ENCODE data around the gene PPP2R2D.

PPP2R2D gene

DNA sequence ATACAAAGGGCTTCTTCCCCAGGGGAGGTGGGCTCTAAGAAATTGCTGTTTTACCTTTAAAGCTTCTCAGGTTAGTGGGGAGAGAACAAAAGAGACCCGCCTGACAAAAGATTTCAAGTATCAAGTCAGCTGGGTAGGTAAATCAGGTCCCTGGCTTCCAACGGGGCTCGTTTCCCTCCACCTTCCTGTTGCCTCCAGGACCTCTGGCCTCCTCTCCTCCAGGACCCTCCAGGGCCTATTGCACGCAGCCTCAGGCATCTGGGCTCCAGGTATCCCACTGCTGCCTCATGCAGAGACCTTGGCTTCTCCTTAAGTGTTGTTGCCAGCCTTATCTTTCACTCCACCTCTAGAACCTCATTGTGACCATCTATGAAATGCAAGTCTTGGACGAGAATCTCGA, 78.0 kb downstream of the PPP2R2D start:
- H3K4me3 ChIP-seq (ENCODE audit: low read depth, low read length): no peak overlapping the region
- peaks cover 10% of the 10 kb centered on the region for H3K36me3 ChIP-seq
- H3K27ac ChIP-seq: no peak overlapping the region
- TF ChIP-seq, protein P1, sequence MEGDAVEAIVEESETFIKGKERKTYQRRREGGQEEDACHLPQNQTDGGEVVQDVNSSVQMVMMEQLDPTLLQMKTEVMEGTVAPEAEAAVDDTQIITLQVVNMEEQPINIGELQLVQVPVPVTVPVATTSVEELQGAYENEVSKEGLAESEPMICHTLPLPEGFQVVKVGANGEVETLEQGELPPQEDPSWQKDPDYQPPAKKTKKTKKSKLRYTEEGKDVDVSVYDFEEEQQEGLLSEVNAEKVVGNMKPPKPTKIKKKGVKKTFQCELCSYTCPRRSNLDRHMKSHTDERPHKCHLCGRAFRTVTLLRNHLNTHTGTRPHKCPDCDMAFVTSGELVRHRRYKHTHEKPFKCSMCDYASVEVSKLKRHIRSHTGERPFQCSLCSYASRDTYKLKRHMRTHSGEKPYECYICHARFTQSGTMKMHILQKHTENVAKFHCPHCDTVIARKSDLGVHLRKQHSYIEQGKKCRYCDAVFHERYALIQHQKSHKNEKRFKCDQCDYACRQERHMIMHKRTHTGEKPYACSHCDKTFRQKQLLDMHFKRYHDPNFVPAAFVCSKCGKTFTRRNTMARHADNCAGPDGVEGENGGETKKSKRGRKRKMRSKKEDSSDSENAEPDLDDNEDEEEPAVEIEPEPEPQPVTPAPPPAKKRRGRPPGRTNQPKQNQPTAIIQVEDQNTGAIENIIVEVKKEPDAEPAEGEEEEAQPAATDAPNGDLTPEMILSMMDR (IDR thresholded peaks at IDR 0.05; ENCODE audit: low read depth, low read length): no peak
- no peak for DNase-seq
- no peaks in the 10 kb centered on the region for H3K27me3 ChIP-seq (ENCODE audit: insufficient read depth, low read depth, severe bottlenecking)
- H3K9me3 ChIP-seq (ENCODE audit: severe bottlenecking): no peaks in the 10 kb centered on the region

DNA sequence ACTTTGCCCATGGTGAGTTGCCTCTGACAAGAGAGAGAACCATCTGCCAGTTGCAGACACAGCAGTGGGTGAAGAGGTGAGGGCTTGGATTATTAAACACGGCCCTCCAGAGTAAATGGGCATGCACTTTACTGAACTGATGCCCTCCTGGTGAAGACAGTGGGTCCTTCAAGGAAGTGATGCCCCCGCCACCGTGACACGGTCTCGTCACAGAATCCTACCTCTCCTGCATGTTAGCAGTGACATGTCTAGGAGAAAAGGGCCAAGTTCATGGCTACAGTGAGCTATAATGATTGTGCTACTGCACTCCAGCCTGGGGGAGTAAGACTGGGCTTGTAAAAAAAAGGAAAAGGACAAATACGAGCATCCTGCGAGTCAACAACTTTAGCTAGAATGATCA, 78.5 kb downstream of the PPP2R2D start:
- Histone ChIP-seq H3K27ac (no peak overlapping the region), H3K4me3 (ENCODE audit: low read depth, low read length) (no peak overlapping the region), H3K36me3 (peaks cover 10% of the 10 kb centered on the region), H3K27me3 (ENCODE audit: insufficient read depth, low read depth, severe bottlenecking) (no peaks in the 10 kb centered on the region), H3K9me3 (ENCODE audit: severe bottlenecking) (no peaks in the 10 kb centered on the region)
- TF ChIP-seq, protein P1 (IDR thresholded peaks at IDR 0.05; ENCODE audit: low read depth, low read length): no peak
- DNase-seq: no peak

DNA sequence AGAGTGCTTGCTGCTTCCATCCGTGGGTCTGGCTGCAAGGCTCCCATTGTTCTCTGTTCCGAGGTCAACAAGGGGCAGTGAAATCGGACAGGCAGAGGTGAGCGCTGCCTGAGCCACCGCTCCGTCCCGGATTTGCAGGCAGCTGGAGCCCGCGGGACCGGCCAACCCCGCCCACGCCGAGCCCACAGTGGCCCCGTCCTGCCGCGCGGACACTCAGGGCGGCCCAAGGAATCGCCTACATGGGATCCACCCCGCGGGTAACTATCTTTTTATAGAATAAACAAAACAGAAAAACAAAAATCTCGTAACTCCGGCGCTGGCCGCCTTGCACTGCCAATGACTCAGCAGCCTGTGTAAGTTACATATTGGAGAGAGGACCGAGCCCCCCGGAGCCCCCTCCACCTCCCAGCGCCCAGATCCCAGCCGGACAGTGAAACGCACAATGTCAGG, 79.0 kb downstream of the PPP2R2D start:
- TF ChIP-seq, protein P1 (IDR thresholded peaks at IDR 0.05; ENCODE audit: low read depth, low read length): no peak
- Histone ChIP-seq H3K27ac (no peak overlapping the region), H3K9me3 (ENCODE audit: severe bottlenecking) (no peaks in the 10 kb centered on the region), H3K4me3 (ENCODE audit: low read depth, low read length) (peak overlapping the region; percentile 87; the same call in 1 of the 2 replicates), H3K36me3 (peaks cover 10% of the 10 kb centered on the region), H3K27me3 (ENCODE audit: insufficient read depth, low read depth, severe bottlenecking) (no peaks in the 10 kb centered on the region)
- no peak for DNase-seq

DNA sequence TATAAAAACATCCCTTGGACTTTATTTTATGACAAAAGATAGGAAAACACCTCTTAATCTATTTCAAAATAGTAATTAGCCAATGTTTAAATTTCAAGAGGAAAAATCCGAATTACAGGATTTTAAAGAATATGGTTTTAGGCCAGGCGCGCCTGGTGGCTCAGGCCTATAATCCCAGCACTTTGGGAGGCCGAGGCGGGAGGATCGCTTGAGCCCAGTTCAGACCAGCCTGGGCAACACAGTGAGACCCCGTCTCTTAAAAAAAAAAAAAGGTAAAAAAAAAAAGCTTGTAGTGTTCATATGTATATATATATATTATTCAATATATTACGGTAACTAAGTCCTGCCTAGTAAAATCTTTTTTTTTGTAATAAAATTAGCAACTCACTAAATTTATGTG, 79.5 kb downstream of the PPP2R2D start:
- no peak for DNase-seq
- H3K36me3 ChIP-seq: peaks cover 10% of the 10 kb centered on the region
- TF ChIP-seq, protein P1 (IDR thresholded peaks at IDR 0.05; ENCODE audit: low read depth, low read length): no peak
- no peaks in the 10 kb centered on the region for H3K27me3 ChIP-seq (ENCODE audit: insufficient read depth, low read depth, severe bottlenecking)
- H3K27ac ChIP-seq: no peak overlapping the region
- H3K9me3 ChIP-seq (ENCODE audit: severe bottlenecking): no peaks in the 10 kb centered on the region
- H3K4me3 ChIP-seq (ENCODE audit: low read depth, low read length): peak overlapping the region; percentile 87

DNA sequence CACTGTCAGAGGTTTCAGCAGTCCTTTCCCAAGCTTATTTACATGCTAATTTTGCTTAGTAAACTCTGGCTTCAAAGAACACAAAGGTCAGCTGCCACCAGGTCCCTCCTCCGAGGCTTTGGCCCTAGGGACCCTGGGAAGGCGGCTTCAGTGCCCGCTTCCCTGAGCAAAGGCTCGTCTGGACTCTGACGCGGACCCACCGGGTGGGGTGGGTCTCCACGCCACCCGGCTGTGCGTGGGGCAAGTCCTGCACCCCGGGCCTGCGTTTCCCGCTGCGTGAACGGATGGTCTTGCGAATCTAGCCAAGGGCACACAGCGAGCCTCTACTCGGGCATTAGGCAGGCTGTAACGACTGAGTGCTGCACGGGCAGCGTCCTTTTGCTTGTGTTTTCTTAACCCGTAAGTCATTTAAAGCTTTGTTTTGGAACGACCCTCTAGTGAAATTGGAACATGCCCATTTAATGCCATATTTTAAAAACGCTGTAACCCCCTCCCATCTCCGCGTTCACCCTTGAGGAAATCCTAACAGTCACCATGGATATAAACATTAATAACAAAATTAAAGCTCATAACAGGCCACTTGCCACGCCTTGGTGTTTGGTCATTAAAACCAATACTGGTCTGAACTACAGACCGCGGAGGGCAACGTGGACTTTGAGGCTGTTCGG, 80.1 kb downstream of the PPP2R2D start:
- DNase-seq: no peak
- Histone ChIP-seq H3K27ac (peak overlapping the region; percentile 90), H3K4me3 (ENCODE audit: low read depth, low read length) (peak overlapping the region; percentile 87), H3K9me3 (ENCODE audit: severe bottlenecking) (no peaks in the 10 kb centered on the region), H3K27me3 (ENCODE audit: insufficient read depth, low read depth, severe bottlenecking) (no peaks in the 10 kb centered on the region), H3K36me3 (peaks cover 10% of the 10 kb centered on the region)
- TF ChIP-seq, protein P1 (IDR thresholded peaks at IDR 0.05; ENCODE audit: low read depth, low read length): no peak
